Sigmoid colon (tissue), 3 donors: ENCODE measurements around the gene LCP1.

Experiments used
- POLR2A ChIP-seq, 2 donors: fragments of 450-650 bp; IDR thresholded peaks; one replicate each; pipeline ENCODE4 v1.6.1; 2016; ENCODE audit warnings: antibody characterized with exemption in 2 of 2, mild to moderate bottlenecking in 2 of 2, moderate library complexity in 2 of 2
- TF ChIP-seq, protein P1 (sequence below), 4 experiments: fragments of 450-650 bp in 3 of 4; fragments of 200-600 bp in 1 of 4; IDR thresholded peaks; one replicate each; pipeline ENCODE4 v1.5.1; 2016 to 2019; ENCODE audit warnings: antibody characterized with exemption in 4 of 4, mild to moderate bottlenecking in 3 of 4, moderate library complexity in 2 of 4

DNA sequence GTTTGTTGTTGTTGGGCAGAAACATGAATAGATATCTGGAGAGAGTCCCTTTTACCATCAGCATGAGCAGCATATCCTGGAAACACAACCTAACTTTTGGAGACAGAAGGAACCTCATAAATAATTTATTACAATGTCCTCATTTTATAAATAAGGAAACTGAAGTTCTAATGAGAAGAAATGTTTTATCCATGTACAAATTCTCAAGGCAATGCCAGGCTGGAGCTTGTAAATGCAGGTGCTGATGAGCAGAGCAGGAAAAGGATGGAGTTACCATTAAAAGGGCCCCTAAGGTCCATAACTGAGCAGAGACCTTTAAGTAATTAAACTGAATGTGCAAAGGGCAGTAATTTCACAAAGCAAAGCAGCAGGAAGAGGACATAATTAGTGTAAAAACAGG is 17.3 kb downstream of the LCP1 start:
- TF ChIP-seq, protein P1, sequence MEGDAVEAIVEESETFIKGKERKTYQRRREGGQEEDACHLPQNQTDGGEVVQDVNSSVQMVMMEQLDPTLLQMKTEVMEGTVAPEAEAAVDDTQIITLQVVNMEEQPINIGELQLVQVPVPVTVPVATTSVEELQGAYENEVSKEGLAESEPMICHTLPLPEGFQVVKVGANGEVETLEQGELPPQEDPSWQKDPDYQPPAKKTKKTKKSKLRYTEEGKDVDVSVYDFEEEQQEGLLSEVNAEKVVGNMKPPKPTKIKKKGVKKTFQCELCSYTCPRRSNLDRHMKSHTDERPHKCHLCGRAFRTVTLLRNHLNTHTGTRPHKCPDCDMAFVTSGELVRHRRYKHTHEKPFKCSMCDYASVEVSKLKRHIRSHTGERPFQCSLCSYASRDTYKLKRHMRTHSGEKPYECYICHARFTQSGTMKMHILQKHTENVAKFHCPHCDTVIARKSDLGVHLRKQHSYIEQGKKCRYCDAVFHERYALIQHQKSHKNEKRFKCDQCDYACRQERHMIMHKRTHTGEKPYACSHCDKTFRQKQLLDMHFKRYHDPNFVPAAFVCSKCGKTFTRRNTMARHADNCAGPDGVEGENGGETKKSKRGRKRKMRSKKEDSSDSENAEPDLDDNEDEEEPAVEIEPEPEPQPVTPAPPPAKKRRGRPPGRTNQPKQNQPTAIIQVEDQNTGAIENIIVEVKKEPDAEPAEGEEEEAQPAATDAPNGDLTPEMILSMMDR (IDR thresholded peaks at IDR 0.05) = no peak
- no peak for TF ChIP-seq POLR2A (IDR thresholded peaks at IDR 0.05)
